Fibroblast of villous mesenchyme (primary cell): ENCODE data around the gene BUD31. TPM values are rescaled to one million over a fixed set of nuclear protein-coding genes. Genes with fewer than 3 reads are reported as not detected.

Source experiments
- DNase-seq: peaks from one replicate; pipeline ENCODE4 v3.0.0-alpha.2; 2010; ENCODE audit warnings: low read depth
- H3K4me3 ChIP-seq: 2 replicates; pipeline ENCODE4 v1.5.1; 2011; ENCODE audit warnings: low read depth, mild to moderate bottlenecking, low read length
- CTCF ChIP-seq: IDR thresholded peaks from 2 replicates; pipeline ENCODE4 v1.5.1; 2012; ENCODE audit warnings: low read depth, mild to moderate bottlenecking, low read length; ENCODE audit not compliant: insufficient read depth
- total RNA-seq: library from RNA; depleted of rRNA; stranded (reverse); fragments of >200 nt; gene quantifications from 2 replicates; pipeline ENCODE4 v1.2.3, GENCODE V29; 2012

The BUD31 gene
- total RNA-seq, 1 donor: 101 TPM

- no peak for TF ChIP-seq CTCF
- DNase-seq: no peak
- no peak overlapping the region for H3K4me3 ChIP-seq
These were observed 20.9 kb upstream of the BUD31 start for GRCh38 chr7:99387912-99388311.

- DNase-seq: no peak
- no peak for TF ChIP-seq CTCF
- no peak overlapping the region for H3K4me3 ChIP-seq
These were observed 19.0 kb upstream of the BUD31 start for GRCh38 chr7:99389772-99390171.

DNA sequence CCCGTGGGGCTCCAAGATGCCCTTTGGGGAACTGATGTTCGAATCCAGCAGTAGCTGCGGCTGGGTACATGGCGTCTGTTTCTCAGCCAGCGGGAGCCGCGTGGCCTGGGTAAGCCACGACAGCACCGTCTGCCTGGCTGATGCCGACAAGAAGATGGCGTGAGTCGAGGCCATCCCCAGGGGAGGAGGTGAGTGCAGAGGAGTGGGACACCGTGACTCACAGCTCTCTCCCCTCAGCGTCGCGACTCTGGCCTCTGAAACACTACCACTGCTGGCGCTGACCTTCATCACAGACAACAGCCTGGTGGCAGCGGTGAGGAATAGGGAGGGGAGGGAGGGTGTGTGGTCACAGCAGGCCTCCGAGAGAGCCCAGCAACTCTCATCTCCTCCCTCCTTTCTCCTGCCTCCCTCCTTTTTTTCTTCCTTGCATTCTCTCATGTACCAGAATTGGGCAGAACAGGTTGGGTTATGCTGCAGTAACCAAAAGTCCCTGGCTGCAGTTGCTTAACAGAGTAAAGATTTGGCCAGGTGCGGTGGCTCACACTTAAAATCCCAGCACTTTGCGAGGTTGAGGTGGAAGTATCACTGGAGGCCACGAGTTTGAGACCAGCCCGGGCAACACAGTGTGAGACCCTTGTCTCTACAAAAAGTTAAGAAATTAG is 17.7 kb upstream of the BUD31 start:
- H3K4me3 ChIP-seq: no peak overlapping the region
- DNase-seq: no peak
- TF ChIP-seq CTCF: no peak

DNA sequence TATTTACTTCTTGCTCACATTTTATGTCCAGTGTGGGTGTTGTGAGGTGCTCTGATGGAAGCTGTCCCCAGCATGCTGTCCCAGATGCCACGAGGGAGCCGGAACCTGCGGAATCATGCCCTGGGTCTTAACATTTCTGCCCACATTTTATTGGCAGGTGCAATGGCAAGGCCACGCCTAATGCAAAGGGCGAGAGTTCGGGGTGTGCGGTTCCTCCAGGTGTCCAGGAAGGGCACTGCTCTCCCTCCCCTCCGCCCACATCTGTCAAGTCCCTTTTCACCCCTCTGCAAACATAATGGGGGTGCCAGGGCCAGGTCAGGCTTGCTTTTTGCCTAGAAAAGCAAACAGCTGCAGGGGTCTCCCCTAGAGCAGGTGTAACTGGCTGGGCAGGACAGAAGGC is 16.7 kb upstream of the BUD31 start:
- no peak for TF ChIP-seq CTCF
- H3K4me3 ChIP-seq: no peak overlapping the region
- DNase-seq: no peak

DNA sequence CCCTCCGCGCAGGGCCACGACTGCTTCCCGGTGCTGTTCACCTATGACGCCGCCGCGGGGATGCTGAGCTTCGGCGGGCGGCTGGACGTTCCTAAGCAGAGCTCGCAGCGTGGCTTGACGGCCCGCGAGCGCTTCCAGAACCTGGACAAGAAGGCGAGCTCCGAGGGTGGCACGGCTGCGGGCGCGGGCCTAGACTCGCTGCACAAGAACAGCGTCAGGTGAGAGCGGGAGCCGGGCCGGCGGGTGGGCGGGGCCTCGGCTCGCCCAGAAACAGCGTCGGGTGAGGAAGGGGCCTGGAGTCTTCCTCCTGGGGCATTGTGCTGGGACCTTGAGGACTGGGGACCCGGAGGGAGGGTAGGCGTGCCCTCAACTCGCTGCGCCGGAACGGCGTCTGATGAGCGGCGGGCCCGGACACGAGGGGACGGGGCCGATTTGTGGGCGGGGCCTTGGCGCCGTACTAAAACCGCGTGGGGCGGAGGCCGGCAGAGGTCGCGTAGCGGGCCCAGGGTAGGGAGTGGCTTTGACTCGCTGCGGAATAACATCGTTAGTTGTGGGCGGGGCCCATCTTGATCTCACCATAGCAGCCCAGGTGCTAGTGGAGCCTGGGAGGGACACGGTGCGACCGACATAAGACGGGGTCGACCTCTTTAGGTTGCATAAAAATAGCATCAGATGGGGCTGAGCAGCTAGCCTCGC is 16.0 kb upstream of the BUD31 start:
- H3K4me3 ChIP-seq: peak overlapping the region; percentile 41
- peak; percentile 60 for DNase-seq

DNA sequence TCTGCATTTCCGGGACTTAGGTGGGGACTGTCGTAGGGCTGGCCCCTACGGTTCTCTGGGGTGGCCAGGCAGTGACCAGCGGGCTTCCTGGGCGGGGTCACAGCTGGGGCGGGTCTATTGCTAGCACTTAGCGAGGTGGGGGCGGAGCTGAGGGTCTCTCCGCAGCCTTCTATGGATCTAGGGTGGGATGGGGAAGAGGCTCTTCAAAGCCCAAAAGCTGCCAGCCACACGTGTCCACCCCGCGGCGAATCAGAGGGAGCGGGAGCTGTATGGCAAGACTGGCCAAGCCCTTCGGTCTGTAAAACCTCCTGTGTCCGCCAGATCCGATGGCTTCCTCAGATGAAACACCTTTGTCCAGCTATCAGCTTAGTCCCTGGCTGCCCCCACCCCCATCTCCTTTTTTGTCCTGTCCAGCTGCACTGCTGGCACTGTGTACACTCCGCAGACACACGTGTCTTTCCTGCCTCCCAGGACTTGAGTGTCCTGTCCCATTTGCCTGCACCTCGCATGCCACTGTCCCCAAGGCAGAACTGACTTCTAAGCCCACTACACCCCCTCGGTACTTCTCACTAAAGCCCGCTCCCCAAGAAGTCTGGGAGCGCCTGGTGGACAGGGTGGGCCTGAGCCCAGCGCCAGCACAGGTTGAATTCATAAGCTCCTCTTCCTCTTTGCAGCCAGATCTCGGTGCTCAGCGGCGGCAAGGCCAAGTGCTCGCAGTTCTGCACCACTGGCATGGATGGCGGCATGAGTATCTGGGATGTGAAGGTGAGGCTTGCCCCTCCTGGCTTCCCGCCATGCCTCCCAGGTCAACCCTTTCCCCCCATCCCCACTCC is 15.2 kb upstream of the BUD31 start:
- no peak for DNase-seq
- no peak for TF ChIP-seq CTCF
- peak overlapping the region; percentile 41 for H3K4me3 ChIP-seq

More for the DNA sequence above, 16.0 kb upstream of the BUD31 start:
- TF ChIP-seq CTCF: no peak
